CD4-positive, alpha-beta T cell treated with Interleukin-17A for 4 hours (primary cell): ENCODE results near the gene EPB41L3.
"Not testable (repeated sequence)": the region's sequence is repeated elsewhere in the genome, so short reads cannot be mapped to it uniquely, and the experiment has no call there.

Experiments
- DNase-seq: peaks from one replicate; pipeline ENCODE4 v3.0.0-alpha.2; 2020; ENCODE audit warnings: mixed read lengths

Gene EPB41L3

GRCh38 chr18:5530629-5531178, 13.1 kb downstream of the EPB41L3 start:
- DNase-seq: no peak

- DNase-seq: no peak
These were observed 14.3 kb downstream of the EPB41L3 start for GRCh38 chr18:5529471-5529870.

DNA sequence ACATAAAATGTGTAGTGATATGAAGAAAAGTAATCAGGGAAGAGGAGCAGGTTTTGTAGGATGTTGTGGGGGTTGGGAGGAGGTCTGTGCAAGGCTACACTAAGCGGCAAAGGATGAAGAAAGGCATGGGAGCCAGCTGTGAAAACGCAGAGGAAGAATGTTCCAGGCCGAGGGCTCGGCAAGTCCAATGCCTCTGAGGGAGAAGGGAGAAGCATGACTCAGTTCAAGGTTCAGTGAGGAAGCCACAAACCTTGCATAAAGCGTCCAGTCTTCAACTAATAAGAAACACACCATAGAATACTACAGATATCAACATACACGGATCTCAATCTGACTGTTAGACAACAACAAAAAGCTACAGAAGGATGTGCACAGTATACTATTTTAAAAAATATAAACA, 16.2 kb downstream of the EPB41L3 start:
- no peak for DNase-seq

- DNase-seq: no peak
These were observed 19.1 kb downstream of the EPB41L3 start for GRCh38 chr18:5524660-5525059.

- DNase-seq: no peak
These were observed 22.8 kb downstream of the EPB41L3 start for GRCh38 chr18:5521000-5521399.

DNA sequence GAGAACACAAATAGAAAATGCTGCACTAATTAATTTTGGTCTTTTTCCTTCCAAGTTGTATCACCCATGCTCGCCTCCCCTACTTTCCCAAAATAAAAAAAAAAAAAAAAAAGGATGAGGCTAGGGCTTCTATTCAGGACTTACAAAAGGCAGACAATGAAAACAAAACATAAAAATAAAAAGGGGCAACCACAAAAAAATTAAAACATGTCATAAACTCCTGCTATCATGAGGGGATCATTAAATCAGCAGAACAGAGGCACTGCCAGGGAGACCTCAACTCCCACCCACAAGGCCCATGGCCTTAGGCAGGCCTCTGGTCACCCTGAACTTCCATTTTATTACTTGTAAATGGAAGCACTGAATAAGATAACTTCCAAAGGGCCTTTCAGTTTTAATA, 23.3 kb downstream of the EPB41L3 start:
- DNase-seq: no peak

DNA sequence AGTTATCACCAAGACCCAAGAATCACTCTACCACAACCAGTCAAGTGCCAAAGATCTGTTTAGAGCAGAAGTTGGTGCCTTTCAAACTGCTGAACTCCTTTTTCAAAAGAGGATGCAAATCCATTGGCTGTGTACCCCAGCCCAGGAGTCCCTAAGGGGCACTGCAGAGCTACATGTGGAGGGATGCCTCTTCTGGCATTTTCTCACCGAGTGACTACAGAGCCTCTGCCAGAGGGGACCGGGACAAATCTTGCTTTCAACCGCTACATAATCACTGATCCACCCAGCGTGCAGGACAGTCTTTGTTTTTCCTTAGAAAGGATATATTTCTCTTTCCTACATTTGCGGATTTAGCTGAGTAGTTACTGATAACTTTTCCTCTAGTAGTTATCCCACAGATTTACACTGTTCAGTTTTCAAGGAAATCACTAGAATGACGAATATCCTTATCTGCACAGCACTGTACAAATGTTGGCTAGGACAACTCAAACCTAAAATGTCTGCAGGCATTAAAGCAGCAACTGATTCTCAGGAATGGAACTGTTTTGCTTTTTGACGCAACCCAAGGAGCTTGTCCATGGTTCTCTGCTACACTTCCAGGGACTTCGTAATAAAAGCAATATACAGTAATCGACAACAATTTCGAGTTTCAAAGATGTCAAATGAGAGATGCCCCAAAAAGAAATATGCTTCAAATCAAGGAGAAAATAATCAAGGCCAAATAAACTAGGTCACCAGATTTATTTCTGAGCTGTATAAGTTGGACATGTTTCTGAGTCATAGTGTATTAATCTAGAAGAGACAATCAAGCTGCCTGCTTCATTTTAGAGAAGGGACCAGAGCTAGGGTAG, 24.1 kb downstream of the EPB41L3 start:
- DNase-seq: no peak

DNA sequence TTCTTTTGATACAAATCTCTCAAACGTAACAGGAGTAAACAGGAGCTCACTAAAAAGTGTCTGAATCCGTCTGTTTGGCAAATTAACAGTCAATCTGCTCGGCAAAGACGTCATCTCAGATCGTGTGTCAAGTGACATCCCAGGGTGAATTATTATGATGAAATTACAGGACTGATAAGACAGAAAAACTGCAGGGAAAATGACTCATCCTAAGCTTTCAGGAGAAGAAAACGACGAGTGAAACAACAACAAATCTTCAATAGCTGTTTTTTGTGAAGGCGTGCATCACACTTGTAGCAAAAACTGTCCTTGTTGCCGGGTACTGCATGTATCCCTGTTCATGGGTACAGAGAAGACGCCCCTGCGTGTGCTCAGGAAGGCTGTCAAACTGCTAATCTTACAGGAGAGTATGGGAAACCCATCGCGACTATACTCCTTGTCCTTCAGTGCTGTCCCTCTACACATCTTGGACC, 24.9 kb downstream of the EPB41L3 start:
- DNase-seq: no peak

GRCh38 chr18:5518179-5518770, 25.5 kb downstream of the EPB41L3 start:
- DNase-seq: no peak

GRCh38 chr18:5516841-5517240, 27.0 kb downstream of the EPB41L3 start:
- DNase-seq: no peak

- no peak for DNase-seq
These were observed 28.6 kb downstream of the EPB41L3 start for GRCh38 chr18:5515011-5515784.

DNA sequence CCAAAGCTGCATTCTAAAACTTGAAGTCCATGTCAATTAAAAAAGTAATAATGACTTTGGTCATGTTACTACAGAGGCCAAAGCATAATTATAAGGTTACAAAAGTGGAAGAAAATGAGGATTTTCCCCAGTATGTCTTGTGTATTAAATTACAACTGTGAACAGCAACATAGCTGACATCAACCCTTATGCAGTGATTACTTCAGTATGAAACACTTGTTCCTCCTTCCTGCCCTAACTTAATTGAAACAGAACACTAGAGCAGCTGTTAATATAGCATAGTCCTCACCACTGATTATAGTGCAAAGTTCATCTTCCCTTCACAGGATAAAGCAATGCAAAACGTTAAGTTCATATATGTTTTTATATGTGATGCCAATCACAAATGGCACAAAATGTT, 29.9 kb downstream of the EPB41L3 start:
- no peak for DNase-seq

GRCh38 chr18:5512176-5512575, 31.6 kb downstream of the EPB41L3 start:
- DNase-seq: no peak

GRCh38 chr18:5511541-5511940, 32.3 kb downstream of the EPB41L3 start:
- not testable (repeated sequence) for DNase-seq

- DNase-seq: no peak
These were observed 33.5 kb downstream of the EPB41L3 start for GRCh38 chr18:5510135-5510846.

GRCh38 chr18:5508821-5509220, 35.0 kb downstream of the EPB41L3 start:
- DNase-seq: no peak

DNA sequence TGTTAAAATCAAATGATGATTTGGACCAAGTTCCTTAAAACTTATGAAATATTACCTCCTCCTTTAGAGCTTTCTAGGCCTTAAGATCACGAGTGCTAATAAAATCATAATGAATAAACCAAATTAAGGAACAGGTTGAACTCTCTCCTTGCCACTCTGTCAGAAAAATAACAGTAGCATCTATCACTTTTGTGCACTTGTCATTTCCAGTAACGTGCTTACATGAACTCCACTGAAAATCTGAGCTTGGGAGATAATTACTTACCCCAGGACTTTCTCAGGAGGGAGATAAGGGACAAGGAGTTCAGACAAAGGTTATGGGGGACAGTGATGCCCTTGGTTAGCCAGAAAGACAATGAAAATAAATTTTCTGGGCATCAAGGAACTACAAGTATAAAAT, 36.0 kb downstream of the EPB41L3 start:
- no peak for DNase-seq

DNA sequence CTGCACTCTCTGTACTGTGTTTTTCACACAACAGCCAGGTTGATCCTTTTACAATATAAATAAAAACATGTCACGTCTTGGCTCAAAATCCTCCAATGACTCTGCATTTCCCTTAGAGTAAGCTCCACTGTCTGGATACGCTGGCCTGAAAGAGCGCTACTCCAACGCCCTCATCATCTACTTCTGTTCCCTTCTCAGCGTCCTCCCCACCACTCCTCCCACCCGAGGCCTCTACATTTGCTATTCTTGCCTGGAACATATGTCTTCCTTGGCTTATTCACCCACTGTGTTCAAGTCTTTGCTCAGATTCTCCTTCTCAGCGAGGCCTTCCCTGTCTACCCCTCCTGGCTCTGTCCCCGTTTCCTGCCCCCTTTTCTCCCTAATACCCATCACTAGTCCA, 37.6 kb downstream of the EPB41L3 start:
- DNase-seq: no peak

- no peak for DNase-seq
These were observed 40.1 kb downstream of the EPB41L3 start for GRCh38 chr18:5503740-5504139.

GRCh38 chr18:5500158-5500939, 43.4 kb downstream of the EPB41L3 start:
- no peak for DNase-seq

DNA sequence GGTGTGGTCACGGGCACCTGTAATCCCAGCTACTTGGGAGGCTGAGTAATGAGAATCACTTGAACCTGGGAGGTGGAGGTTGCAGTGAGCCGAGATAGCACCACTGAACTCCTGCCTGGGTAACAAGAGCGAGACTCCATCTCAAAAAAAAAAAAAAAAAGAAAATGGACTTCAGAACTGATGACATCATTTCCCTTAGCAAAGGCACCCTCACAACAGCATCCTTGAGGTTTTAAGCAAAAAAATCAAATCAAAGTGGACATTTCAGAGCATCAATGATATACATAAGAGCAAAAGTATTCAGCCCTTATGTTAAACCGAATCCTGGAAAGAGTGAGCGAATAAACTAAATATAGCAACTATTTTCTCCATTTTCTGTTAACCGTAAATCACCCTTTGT, 45.3 kb downstream of the EPB41L3 start:
- no peak for DNase-seq

GRCh38 chr18:5496305-5496704, 47.5 kb downstream of the EPB41L3 start:
- DNase-seq: no peak
